ENCODE results near the gene GPC4.
"Not testable (repeated sequence)": the region's sequence is repeated elsewhere in the genome, so short reads cannot be mapped to it uniquely, and the experiment has no call there.

GPC4 gene

DNA sequence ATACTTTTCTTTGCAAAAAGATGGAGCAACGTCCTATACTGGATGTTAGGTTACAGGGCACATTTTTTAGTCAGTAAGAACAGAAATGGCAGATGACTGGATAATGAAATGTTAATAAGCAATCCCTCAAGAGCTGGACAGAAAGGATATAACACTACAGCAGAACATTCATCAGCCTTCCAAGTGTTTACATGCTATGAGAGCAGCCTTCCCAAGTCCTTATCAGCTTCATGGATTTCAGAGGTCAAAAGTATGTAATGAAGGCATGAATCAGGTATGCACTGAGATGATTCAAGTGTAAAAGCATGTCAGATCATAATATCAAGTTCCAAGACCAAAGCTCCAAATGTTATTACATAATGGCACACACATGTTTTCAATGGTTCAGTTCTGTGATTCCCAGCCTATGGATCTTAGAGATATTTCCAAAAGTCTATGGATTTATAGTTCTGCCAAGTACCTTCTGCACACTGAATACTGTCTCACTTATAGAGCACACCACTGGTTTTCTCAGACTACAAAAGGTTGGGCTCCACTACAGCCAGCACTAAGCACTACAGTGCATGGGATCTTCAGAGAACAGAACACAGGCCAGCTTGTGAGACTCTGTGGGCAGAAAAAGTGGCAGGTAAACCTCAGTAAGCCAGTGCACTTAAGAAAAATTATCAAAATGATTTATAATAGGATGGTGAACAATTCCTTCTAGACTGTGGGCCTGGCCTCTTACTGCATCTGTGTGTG is 49.2 kb downstream of the GPC4 start:
- DNase-seq (ENCODE audit: low spot score), result no peak

DNA sequence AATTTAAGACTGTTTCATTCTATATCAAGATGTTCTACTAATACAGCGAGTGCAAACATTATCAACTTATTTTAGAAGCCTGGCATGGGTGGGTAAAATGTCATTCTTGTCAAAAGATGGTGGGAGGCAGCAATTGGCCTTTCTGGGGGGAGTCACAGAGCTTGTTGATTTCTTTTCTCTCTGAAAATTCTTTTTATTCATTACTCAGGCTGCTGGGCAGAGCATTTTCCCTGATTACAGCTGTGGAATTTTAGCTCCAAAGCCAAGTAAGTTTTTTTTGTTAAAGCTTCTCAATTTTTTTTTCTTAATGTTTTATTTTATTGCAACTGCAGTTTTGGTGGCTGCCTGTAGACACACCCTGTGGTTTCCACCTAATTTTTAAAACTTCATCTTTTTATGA is 50.4 kb downstream of the GPC4 start:
- no peak for DNase-seq (ENCODE audit: low spot score)

DNA sequence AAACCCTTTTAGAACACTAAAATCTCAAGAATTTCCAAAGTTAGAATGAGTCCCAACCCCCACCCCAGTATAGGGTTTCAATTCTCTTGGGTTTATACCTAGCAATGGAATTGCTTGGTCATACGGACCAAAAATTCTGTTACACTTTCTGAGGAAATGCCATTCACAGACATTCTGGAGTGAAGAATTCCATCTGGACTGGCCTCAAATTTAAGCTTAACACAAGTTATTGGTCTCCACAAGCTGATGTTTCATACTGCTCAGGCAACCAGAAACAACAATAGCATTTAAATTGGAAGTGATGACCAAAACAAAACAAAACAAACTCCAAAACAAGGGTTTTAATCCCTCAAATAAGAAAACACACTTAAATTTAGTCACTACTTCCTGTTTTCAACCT is 51.1 kb downstream of the GPC4 start:
- DNase-seq (ENCODE audit: low spot score), result no peak

DNA sequence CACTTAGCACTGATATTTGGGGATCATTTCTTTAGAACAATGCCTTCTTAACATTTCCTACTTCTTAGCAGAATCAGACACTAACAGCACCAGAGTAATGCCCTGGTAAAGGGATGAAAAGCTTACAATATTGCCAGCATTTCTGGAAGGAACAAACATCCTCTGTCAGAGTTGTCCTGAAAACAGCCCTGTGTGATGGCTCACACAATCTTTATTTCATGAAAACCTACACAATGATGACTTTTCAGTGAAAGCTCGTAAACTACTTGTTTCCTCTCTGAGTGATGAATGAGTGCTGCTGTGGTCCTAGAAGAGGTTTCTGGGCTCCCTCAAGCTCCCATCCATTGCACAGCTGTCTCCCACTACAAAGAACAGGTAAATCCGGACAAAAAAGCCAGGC is 52.8 kb downstream of the GPC4 start:
- DNase-seq (ENCODE audit: low spot score), result no peak

DNA sequence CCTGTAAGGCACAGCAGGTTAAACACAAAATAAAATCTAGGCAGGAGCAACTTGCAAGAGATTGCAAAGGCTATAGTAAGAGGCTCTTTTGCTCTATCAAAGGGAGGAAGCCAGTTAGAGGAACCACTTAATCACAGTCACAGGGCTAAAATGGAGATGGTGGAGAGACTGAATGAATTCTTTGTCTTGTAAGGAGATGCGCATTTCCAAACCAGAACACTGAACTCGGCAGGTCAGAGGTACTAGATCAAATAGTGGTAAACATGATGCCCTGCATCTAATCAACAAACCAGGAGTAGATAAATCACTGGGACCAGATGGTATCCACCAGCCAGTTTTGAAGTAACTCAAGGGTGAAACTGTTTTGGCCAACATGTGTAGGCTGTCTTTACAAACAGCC is 55.8 kb downstream of the GPC4 start:
- DNase-seq (ENCODE audit: low spot score), result no peak

DNA sequence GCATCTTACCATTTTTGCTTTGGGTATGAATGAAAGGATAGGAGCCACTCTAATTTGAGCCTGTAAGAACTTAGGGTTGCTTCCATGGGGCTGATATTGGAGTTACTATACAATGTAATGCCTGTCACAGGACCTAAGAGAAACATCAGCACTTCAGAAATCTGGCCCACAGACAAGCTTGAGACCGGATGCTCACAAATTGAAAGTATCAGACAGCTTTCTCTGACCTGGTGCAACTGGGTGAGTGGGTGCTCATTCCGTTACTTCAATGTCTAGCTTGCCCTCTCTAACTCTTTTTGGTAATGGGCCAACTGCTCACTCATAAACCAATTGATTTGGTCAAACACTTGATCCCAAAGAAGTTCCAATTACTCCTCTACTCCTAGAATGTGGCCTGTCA is 62.1 kb downstream of the GPC4 start:
- DNase-seq (ENCODE audit: low spot score), result no peak

DNA sequence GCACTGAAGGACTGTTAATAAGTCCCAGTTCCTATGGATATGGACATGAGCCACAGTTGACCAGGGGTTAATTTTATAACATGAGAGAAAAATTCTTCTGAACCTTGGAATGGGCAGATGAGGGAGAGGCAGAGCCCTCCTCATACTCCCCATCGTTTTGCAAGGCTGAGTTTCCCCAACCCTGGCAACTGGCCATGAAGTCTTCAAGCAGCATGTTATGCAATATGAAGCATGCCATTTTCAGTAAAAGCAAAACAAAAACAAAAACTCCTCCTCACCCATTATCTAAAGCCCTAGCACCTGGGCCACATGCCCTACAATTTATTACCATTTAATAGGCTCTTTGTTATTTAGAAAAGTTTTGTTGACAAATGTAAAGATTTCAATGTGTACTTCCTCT is 64.5 kb downstream of the GPC4 start:
- no peak for DNase-seq (ENCODE audit: low spot score)

DNA sequence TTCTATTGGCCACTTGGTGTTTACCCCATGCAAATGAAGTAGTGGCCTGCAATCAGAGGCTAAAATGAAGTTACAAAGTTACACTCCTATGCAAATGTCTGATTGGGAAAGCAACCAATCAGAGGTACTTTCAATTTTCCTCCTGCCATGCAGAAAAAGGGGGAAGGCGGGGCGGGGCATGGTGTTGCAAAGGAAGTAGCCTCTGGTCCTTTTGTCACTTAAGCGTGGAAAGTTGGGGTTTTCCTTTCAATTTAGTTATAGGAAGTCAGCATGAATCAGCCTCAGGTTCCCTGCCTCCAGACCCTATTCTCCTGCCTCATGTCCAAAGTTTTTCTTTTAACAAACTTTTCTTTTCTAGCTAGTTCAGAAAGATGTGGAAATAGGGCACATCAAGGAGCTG is 69.3 kb downstream of the GPC4 start:
- no peak for DNase-seq (ENCODE audit: low spot score)

DNA sequence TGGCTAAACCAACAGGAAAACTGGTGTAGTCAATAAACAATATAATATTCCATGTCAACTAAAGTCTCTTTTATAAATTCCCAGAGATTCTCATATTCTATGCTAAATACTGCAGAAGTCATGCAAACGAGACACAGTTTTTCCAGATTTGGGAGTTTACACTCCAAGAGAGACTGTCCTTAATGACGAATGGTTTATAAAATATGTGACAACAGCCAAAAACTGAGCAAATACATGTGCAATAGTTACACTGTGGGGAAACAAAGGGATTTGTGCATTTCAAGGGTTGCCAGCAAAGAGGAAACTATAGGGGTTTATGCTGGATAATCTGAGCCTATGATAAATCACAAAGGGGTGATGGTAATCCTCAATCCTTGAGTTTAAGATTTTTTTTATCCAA is 75.7 kb downstream of the GPC4 start:
- DNase-seq (ENCODE audit: low spot score), result no peak

DNA sequence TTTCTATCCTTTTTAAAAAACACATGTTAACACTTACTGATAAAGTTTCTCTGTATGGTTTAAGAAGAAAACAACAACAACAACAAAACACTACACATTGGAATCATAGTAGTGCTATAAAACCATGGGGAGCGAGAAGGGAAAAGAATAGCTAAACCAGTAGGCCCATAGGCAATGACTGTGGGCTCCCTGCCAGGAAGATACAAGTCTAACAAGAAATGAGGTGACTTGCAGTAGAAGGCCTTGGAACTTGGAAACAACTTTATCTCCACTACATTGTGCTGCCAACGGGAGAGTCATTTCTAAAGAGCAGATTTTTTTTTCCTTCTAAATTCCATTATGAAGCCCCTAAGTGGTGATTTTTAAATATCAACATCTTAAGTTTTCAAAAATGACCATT is 78.0 kb downstream of the GPC4 start:
- DNase-seq (ENCODE audit: low spot score), result no peak

DNA sequence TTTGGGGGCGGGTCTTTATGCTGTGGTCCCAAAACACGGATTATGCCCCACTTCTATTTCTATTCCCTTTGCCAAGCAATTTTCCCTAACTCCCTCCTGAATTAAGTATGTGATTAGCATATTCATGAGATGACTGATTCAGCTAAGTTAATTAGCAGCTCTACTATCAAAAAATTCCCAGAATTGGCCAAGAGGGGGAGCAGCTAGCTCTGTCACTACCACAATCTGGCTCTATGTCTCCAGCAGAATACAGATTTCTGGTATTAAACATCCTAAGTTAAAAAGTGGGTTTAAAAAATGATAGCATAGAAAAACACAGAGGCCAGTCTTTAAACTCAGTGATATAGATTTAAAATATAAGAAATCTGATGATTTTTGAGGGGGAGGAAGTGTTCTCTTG is 80.3 kb downstream of the GPC4 start:
- peak; percentile 21 for DNase-seq (ENCODE audit: low spot score)

DNA sequence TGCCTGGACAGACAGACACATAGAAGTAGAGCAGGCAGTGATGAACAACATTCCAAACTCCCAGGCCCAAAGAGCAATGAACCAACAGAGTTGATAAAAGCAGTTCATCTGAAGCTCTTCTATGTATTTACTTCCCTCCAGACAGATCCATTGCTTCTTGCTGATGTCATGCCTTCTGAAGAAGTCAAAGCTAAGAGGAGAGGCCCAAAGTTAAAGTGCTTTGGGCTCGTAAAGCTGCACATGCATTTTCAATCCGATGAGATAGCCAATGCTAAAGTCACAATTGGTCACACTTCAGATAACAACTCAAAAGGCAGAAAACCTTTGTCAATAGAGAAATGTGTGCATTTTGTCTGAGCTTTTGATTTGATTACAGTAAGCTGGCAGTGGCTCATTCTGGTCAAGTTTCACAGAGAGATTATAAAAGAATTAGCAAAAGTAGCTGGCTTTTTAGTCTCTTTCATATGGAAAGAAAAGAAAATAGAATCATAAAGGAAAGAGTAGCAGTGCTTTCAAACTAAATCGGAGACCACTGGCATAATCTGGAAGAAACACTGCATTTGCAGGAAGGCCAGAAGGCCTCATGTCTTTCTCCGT is 82.0 kb downstream of the GPC4 start:
- no peak for DNase-seq (ENCODE audit: low spot score)

DNA sequence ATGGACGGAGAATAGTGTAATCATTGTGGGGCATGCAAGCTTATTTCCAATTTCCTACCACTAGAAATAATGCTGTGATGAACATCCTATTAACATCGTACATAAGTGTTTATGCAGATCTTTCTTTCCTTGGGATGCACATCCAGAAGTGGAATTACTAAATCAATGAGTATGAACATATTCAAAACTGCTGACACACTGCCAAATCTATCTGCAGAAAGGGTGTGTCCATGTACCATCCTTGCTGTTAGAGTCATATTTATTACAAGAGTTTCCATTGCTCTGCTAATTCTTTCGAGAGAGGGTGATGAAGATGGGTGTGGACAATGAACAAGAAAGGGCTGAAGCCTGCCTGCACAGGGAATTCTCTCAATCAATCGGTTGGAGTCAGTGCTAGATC is 82.6 kb downstream of the GPC4 start:
- no peak for DNase-seq (ENCODE audit: low spot score)

DNA sequence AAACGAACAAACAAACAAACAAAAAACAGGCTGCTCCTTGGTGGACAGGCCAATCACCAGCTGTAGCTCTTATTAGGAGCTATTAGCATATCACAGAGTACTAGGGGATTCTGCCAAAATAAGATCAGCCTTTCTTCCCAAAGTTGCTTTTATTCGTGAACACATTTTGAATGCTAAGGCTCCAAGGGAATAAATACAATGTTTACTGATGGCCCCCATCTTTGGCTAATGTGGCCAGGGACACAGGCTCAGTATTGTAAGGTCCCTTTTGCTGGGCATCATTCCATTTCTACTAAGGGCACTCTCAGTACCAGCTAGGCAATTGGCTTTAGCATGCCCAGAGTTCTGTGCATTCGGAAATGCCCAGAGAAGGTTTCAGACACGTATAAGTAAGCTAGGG is 84.3 kb downstream of the GPC4 start:
- DNase-seq (ENCODE audit: low spot score), result no peak

DNA sequence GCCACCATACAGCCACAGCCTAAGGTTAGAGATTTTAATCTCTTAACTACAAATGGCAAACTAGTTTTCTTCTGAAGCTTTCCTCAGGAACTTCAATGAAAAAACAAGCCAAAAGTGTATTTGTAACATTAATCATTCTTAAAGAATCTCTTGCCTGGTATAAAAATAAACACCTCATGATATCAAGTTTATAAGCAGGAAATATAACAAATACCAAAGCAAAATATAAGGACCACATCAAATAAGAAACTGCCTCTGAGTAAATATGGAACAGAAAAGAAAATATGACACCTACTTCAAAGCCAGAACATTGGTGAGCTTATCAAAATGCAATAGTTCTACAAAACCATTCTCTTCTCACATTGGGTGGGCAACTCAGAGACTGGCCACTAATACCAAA is 89.9 kb downstream of the GPC4 start:
- no peak for DNase-seq (ENCODE audit: low spot score)

DNA sequence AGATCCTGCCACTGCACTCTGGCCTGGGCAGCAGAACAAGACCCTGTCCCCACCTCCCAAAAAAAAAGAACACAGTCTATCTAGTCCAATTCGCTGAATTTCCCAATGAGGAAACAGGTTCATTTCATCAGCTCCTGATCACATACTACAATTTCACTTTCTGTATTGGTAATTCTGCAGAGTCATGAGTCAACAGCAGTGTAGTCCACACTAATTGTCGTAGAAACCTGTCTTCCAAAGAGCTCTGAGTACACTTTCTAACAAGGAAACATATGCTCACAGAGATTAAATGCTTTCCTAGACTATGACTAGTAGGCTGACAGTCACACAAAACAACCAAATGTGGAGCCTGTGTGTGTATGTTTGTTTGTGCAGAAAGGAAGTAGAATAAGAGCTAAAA is 91.9 kb downstream of the GPC4 start:
- no peak for DNase-seq (ENCODE audit: low spot score)

DNA sequence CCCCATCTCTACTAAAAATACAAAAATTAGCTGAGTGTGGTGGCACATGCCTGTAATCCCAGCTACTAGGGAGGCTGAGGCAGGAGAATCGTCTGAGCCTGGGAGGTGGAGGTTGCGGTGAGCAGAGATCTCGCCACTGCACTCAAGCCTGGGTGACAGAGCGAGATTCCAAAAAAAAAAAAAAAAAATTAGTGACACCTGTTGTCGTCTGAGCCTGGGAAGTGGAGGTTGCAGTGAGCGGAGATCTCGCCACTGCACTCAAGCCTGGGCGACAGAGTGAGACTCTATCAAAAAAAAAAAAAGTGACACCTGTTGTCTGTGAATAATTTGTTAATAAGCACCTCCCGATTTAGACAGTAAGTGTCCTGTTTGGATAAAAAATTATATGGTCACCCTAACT is 93.0 kb downstream of the GPC4 start:
- not testable (repeated sequence) for DNase-seq (ENCODE audit: low spot score)

DNA sequence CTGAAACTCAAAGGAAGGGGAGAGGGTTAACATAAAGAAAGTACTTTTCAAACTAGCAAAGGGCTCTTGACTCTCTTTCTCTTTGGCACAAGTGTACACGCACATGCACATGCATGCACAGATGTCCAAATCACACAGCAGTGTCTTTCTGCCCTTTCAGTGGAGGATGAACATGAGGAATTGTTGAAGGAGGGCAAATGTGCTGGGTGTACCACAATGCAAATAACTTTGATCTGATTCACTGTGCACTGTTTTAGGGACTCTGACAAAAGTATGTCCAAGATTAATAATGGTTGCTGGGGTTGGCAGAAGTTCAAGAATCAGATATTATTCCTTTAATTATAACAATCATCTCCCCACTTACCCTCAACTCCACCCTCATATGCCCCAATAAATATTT is 93.8 kb downstream of the GPC4 start:
- DNase-seq (ENCODE audit: low spot score), result no peak

DNA sequence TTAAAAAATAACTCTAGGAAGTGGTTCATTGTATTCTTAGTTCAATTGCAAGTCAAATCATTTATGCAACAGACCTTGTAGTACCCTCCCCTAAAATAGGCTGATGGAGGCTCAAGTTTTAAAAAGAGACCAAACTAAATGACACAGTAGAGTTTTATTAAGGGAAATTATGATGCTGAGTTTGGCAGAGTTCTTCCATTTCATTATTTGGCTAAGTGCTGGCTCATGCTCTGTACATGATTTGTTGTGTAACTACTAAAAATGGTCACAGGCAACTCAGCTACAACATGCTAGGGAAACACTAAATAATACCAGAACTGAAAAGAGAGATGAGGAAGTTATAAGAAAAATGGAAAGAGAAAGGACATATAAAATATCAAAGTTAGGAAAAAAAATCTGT is 101.0 kb downstream of the GPC4 start:
- no peak for DNase-seq (ENCODE audit: low spot score)

DNA sequence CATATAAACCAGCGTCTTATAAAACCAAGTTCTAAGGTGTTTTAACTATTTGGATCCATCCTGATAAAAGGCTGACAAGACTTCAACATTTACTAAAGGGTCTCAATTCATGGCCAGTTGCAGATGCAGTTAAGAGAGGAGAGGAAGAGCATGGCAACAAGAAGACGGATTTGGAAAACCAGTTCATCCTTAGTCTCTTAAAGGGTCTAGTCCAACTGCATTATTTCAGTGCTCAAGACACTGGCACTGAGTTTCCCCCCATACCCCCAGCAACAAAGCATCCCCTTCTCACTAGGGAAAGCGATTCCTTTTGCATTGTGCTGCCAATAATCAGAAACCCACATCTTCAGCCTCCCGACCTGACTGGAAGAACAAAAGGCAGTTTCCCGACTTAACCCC is 106.8 kb downstream of the GPC4 start:
- DNase-seq (ENCODE audit: low spot score), result no peak

DNA sequence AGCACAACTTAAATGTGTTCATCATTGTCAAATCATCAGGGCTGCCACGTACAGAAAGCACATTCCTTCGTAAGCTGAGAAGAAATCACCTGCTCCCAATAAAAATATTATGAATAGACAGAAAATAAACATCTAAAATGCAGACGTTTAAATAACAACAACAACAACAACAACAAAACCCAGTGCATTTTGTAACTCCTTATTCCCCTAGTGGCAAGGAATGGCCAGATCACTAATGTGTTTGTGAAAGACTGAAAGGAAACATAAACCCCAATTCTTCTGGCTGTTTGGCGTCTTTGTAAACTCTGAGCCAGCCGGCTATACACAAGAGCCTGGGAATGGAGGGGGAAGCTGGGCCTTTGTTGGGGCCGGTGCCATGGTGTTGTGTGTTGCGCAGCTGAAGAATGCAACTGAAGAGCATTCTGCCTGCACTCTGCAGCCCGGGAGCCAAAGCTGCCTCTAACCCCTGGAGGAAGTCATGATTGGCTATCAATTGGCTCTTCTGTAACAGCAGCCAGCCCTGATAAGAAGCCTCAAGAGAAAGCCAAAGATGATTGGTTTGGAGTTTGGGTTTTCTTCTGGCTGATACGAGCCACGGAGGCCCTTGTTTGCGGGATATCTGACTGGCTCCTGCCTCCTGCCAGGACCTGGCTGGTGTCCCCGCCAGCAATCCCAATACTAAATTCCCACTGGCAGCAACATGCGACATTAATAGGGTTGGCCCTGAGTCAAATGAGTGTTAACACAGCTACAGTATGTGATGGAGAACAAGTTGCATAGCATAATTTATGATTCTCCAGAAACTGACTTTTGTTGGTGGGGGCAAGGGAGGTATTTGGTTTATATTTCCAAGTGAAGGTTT is 107.4 kb downstream of the GPC4 start:
- no peak for DNase-seq (ENCODE audit: low spot score)

DNA sequence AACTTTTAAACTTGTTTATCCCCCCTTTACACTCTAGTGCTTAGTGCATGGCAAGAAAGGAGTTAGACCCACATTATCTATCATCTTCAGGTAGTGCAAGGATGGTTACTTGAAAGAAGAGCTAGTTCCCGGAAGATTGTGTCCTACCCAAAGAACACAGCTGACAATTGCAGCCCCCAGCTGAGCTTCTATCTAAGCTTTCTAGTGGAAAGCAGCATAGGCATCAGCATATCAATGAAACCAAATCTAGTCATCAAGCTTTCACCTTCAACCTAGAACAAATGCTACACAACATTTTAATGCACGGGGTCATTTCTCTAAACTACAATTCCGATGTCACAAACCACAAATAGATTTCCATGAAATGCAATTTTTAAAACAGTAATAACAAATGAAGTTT is 108.2 kb downstream of the GPC4 start:
- DNase-seq (ENCODE audit: low spot score), result no peak

DNA sequence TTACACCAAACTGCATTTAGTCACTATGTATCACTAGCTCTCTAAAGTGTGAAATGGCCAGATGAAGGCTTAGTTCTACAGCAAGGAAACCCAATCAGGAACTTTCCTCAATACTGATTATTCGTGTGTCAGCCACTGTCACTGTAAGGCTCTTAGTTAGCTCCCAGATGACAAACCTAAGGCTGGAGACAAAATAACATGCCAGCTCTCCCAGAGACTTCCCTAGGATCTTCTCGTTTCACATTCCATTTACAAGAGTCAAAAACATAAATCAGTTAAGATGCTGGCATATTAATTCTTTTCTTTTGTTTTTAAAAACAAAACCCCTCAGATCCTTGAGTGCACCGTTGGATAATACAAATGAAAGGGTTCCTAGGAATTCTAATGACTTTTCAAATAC is 109.0 kb downstream of the GPC4 start:
- no peak for DNase-seq (ENCODE audit: low spot score)

Measured in cerebellar cortex (tissue), 1 donor.